ENCODE results near the gene CBY2.

The CBY2 gene

DNA sequence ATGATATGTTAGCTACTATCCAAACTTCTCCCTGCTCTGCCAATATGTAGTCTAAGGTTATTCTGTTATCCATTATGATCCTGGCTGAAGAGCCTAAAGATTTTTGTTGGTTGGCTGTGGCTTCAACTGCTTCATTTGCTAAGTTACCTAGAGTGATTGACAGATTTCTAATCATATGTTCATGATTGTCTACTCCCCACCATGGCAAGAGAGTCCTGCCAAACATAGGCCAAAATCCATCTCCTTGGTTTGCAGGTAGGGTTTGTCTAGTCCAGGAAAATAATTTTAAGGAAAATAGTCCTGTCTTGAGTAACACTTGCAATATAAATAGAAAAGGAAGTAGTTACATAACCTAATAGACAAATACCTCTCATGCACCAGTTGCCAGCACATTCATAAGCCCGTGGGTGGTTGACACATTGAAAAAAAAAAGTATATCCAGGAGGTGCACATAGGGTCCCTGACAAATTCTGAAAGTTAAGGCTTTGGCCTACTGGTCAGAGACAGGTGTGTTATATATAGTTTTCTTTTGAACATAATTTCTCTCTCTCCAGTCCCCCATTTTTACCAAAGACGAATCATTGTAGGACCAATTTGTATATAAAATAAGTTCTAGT lies 5.4 kb upstream of the CBY2 start:
- TF ChIP-seq, protein P1, sequence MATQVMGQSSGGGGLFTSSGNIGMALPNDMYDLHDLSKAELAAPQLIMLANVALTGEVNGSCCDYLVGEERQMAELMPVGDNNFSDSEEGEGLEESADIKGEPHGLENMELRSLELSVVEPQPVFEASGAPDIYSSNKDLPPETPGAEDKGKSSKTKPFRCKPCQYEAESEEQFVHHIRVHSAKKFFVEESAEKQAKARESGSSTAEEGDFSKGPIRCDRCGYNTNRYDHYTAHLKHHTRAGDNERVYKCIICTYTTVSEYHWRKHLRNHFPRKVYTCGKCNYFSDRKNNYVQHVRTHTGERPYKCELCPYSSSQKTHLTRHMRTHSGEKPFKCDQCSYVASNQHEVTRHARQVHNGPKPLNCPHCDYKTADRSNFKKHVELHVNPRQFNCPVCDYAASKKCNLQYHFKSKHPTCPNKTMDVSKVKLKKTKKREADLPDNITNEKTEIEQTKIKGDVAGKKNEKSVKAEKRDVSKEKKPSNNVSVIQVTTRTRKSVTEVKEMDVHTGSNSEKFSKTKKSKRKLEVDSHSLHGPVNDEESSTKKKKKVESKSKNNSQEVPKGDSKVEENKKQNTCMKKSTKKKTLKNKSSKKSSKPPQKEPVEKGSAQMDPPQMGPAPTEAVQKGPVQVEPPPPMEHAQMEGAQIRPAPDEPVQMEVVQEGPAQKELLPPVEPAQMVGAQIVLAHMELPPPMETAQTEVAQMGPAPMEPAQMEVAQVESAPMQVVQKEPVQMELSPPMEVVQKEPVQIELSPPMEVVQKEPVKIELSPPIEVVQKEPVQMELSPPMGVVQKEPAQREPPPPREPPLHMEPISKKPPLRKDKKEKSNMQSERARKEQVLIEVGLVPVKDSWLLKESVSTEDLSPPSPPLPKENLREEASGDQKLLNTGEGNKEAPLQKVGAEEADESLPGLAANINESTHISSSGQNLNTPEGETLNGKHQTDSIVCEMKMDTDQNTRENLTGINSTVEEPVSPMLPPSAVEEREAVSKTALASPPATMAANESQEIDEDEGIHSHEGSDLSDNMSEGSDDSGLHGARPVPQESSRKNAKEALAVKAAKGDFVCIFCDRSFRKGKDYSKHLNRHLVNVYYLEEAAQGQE (IDR thresholded peaks at IDR 0.05; ENCODE audit: low read depth): no peak
- TF ChIP-seq, protein P2, sequence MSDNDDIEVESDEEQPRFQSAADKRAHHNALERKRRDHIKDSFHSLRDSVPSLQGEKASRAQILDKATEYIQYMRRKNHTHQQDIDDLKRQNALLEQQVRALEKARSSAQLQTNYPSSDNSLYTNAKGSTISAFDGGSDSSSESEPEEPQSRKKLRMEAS (IDR thresholded peaks at IDR 0.05): no peak
- no peak for TF ChIP-seq FOXM1 (IDR thresholded peaks at IDR 0.05; ENCODE audit: borderline replicate concordance, low read depth)
- TF ChIP-seq TCF12 (IDR thresholded peaks at IDR 0.05; ENCODE audit: low read depth): no peak
- no peak for TF ChIP-seq ZBTB7A (IDR thresholded peaks at IDR 0.05; ENCODE audit: low read depth)
- no peak for TF ChIP-seq EGR1 (IDR thresholded peaks at IDR 0.05)
- TF ChIP-seq NFIC (IDR thresholded peaks at IDR 0.05): no peak
- no peak for TF ChIP-seq CREB1 (IDR thresholded peaks at IDR 0.05; ENCODE audit: low read depth)
- TF ChIP-seq CEBPB (IDR thresholded peaks at IDR 0.05): no peak
- TF ChIP-seq RAD21 (IDR thresholded peaks at IDR 0.05; ENCODE audit: low read depth): no peak
- TF ChIP-seq TEAD4 (IDR thresholded peaks at IDR 0.05): no peak
- no peak for TF ChIP-seq EP300 (IDR thresholded peaks at IDR 0.05; ENCODE audit: borderline replicate concordance)
- TF ChIP-seq TAF1 (IDR thresholded peaks at IDR 0.05; ENCODE audit: low read depth): no peak
- TF ChIP-seq USF1 (IDR thresholded peaks at IDR 0.05): no peak
- TF ChIP-seq YY1 (IDR thresholded peaks at IDR 0.05; ENCODE audit: low read depth): no peak

DNA sequence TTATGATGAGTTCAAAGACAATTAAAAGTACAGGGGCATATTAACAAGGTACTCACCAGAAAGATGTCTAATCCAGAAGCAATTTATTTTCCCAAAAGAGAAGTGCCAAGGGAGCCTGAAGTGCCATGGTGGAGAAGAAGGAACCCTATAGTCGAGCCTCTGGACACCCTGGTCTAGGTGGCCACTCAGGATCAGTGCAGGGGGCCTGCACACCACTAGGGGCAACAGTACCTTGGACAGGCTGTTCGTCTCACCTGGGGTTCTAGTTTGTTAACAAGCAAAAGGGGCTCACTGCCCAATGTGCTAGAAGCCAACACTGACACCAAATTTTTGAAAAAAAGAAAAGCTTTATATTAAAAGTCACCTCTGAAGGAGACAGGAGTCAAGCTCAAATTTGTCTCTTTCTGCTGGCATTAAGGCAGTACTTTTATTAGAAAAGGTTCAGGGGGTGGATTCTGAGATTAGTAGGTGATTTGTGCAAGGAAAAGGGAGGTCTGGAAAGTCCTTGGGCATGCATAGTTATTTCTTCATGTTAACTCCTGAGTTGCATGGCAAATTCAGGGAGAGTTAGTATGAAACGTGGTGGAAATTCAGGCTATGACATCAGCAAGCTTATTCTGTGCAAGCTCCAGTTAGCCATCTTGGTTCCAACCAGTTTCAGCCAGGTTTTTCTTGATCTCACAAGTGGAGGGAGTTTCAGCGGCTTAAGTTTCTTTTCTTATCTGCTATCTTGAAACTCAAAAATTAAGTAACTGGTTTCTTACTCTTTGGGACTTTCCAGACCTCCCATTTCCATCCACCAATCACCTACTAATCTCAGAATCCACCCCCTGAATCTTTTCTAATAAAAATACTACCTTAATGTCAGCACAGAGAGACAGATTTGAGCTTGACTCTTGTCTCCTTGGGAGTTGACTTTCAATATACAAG lies 884 bp upstream of the CBY2 start:
- TF ChIP-seq ZBTB7A (IDR thresholded peaks at IDR 0.05; ENCODE audit: low read depth): no peak
- no peak for TF ChIP-seq RAD21 (IDR thresholded peaks at IDR 0.05; ENCODE audit: low read depth)
- no peak for TF ChIP-seq EGR1 (IDR thresholded peaks at IDR 0.05)
- TF ChIP-seq TAF1 (IDR thresholded peaks at IDR 0.05; ENCODE audit: low read depth): no peak

DNA sequence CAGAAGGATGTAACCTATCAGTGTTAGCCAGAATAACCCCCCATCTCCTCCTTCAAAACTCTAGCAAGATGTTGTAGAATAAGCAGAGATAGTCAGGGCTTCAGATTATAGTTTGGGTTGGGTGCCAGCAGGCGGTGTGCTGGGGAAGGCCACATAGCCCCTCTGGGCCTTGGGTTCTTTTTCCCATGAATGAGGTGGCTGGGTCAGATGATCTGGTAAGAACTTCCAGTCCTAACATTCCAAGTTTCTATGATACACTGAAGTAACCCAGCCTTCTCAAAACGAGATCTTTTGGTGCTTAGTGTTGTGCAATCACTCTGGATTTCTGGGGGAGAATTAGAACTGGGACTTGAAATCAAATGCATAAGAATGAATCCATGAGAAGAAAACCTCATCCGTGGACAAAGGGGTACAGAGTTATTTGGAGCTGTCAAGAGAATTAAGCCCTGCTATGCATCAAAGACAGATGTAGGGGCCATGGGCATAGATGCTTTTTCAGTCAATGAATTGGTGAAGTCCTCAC lies 810 bp downstream of the CBY2 start:
- TF ChIP-seq YY1 (IDR thresholded peaks at IDR 0.05; ENCODE audit: low read depth) (no peak), TAF1 (IDR thresholded peaks at IDR 0.05; ENCODE audit: low read depth) (no peak), NFIC (IDR thresholded peaks at IDR 0.05) (no peak), EGR1 (IDR thresholded peaks at IDR 0.05) (no peak), FOXM1 (IDR thresholded peaks at IDR 0.05; ENCODE audit: borderline replicate concordance, low read depth) (no peak), ZBTB7A (IDR thresholded peaks at IDR 0.05; ENCODE audit: low read depth) (no peak), RAD21 (IDR thresholded peaks at IDR 0.05; ENCODE audit: low read depth) (no peak), CEBPB (IDR thresholded peaks at IDR 0.05) (no peak), EP300 (IDR thresholded peaks at IDR 0.05; ENCODE audit: borderline replicate concordance) (no peak), TCF12 (IDR thresholded peaks at IDR 0.05; ENCODE audit: low read depth) (no peak), CREB1 (IDR thresholded peaks at IDR 0.05; ENCODE audit: low read depth) (no peak), TEAD4 (IDR thresholded peaks at IDR 0.05) (no peak), USF1 (IDR thresholded peaks at IDR 0.05) (no peak)
- TF ChIP-seq, protein P2 (IDR thresholded peaks at IDR 0.05): no peak
- TF ChIP-seq, protein P1 (IDR thresholded peaks at IDR 0.05; ENCODE audit: low read depth): no peak

GRCh38 chr13:45704211-45704739 lies 2.2 kb downstream of the CBY2 start:
- no peak for TF ChIP-seq FOXM1 (IDR thresholded peaks at IDR 0.05; ENCODE audit: borderline replicate concordance, low read depth)
- no peak for TF ChIP-seq RAD21 (IDR thresholded peaks at IDR 0.05; ENCODE audit: low read depth)
- TF ChIP-seq TEAD4 (IDR thresholded peaks at IDR 0.05): no peak
- TF ChIP-seq TAF1 (IDR thresholded peaks at IDR 0.05; ENCODE audit: low read depth): no peak
- TF ChIP-seq, protein P2 (IDR thresholded peaks at IDR 0.05): no peak
- no peak for TF ChIP-seq CEBPB (IDR thresholded peaks at IDR 0.05)
- no peak for TF ChIP-seq EGR1 (IDR thresholded peaks at IDR 0.05)
- TF ChIP-seq USF1 (IDR thresholded peaks at IDR 0.05): no peak
- TF ChIP-seq ZBTB7A (IDR thresholded peaks at IDR 0.05; ENCODE audit: low read depth): no peak
- TF ChIP-seq TCF12 (IDR thresholded peaks at IDR 0.05; ENCODE audit: low read depth): no peak
- TF ChIP-seq NFIC (IDR thresholded peaks at IDR 0.05): no peak
- TF ChIP-seq EP300 (IDR thresholded peaks at IDR 0.05; ENCODE audit: borderline replicate concordance): no peak

All from Ishikawa (cell line).